Ishikawa (cell line): ENCODE results near the gene MCOLN2.

Source experiments
- CEBPB ChIP-seq: IDR thresholded peaks from 2 replicates; pipeline ENCODE4 v1.6.1; 2012
- CREB1 ChIP-seq: IDR thresholded peaks from 2 replicates; pipeline ENCODE4 v1.6.1; 2012; ENCODE audit warnings: low read depth
- EGR1 ChIP-seq: IDR thresholded peaks from 2 replicates; pipeline ENCODE4 v1.6.1; 2012
- EP300 ChIP-seq: IDR thresholded peaks from 2 replicates; pipeline ENCODE4 v1.6.1; 2012; ENCODE audit warnings: borderline replicate concordance
- FOXM1 ChIP-seq: IDR thresholded peaks from 2 replicates; pipeline ENCODE4 v1.6.1; 2012; ENCODE audit warnings: low read depth, borderline replicate concordance
- NFIC ChIP-seq: IDR thresholded peaks from 2 replicates; pipeline ENCODE4 v1.6.1; 2012
- RAD21 ChIP-seq: IDR thresholded peaks from 2 replicates; pipeline ENCODE4 v1.6.1; 2012; ENCODE audit warnings: low read depth
- TAF1 ChIP-seq: IDR thresholded peaks from 2 replicates; pipeline ENCODE4 v1.6.1; 2012; ENCODE audit warnings: low read depth, mild to moderate bottlenecking
- TCF12 ChIP-seq: IDR thresholded peaks from 2 replicates; pipeline ENCODE4 v1.6.1; 2012; ENCODE audit warnings: low read depth
- TEAD4 ChIP-seq: IDR thresholded peaks from 2 replicates; pipeline ENCODE4 v1.6.1; 2012
- YY1 ChIP-seq: IDR thresholded peaks from 2 replicates; pipeline ENCODE4 v1.6.1; 2012; ENCODE audit warnings: low read depth
- ZBTB7A ChIP-seq: IDR thresholded peaks from 2 replicates; pipeline ENCODE4 v1.6.1; 2012; ENCODE audit warnings: low read depth
- TF ChIP-seq, protein P1 (sequence below): IDR thresholded peaks from 2 replicates; pipeline ENCODE4 v1.6.1; 2012; ENCODE audit warnings: low read depth, mild to moderate bottlenecking
- TF ChIP-seq, protein P2 (sequence below): IDR thresholded peaks from 2 replicates; pipeline ENCODE4 v1.6.1; 2012
- TF ChIP-seq, protein P3 (sequence below): IDR thresholded peaks from 2 replicates; pipeline ENCODE4 v1.6.1; 2012

Gene MCOLN2

DNA sequence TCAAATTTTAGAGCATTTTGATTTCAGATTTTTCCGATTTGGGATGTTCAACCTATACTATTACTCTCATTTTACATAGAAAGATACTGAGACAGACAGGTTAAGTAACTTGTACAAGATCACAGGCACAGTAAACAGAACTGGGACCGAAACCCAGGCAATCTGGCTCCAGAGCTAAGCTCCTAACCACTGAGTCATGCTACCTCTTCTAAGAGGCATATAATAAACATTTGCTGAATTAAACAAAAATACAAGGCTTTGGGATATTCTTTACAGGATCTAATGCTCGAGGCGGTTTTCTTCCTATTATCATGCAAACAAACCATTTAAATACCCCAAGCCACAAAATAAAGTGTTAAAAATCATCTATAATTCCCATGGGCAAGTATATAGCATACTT lies 50.3 kb downstream of the MCOLN2 start:
- TF ChIP-seq CREB1 = no peak
- no peak for TF ChIP-seq CEBPB
- no peak for TF ChIP-seq TAF1
- no peak for TF ChIP-seq EGR1

DNA sequence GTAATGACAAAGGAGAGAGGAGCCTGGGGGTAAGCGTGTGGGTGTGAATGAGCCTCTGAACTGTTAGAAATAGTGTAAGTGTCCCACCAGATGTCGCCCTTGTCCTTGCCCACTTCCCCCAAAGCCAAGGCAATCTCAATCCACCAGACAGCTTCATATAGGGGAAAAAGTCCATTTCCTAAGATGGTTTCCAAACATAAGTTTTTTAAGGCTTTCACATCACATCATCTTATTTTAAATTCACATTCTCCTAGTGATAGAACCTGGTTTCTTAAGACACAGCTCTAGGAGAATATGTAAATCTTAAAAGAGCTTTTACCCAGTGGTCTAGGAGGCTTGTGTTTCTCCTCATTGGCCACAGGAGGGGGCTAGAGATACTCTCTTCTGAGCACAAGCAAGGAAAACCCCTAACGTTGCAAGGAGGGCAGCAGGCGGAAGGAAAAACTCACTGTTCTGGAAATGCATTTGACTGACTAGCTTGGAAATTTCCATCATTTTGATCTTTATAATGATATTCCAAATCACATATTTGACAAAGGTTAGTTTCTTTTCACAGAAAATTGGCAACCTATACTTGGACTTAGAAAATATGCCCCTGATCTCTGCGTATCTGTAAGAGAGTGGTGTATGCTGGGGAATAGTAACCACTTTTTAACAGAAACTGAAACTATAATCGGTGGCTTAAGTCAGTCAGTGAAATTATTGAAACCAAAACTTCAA lies 52.0 kb downstream of the MCOLN2 start:
- TF ChIP-seq ZBTB7A (no peak), EGR1 (no peak), EP300 (no peak), RAD21 (peak; percentile 75), NFIC (no peak)
- TF ChIP-seq, protein P1, sequence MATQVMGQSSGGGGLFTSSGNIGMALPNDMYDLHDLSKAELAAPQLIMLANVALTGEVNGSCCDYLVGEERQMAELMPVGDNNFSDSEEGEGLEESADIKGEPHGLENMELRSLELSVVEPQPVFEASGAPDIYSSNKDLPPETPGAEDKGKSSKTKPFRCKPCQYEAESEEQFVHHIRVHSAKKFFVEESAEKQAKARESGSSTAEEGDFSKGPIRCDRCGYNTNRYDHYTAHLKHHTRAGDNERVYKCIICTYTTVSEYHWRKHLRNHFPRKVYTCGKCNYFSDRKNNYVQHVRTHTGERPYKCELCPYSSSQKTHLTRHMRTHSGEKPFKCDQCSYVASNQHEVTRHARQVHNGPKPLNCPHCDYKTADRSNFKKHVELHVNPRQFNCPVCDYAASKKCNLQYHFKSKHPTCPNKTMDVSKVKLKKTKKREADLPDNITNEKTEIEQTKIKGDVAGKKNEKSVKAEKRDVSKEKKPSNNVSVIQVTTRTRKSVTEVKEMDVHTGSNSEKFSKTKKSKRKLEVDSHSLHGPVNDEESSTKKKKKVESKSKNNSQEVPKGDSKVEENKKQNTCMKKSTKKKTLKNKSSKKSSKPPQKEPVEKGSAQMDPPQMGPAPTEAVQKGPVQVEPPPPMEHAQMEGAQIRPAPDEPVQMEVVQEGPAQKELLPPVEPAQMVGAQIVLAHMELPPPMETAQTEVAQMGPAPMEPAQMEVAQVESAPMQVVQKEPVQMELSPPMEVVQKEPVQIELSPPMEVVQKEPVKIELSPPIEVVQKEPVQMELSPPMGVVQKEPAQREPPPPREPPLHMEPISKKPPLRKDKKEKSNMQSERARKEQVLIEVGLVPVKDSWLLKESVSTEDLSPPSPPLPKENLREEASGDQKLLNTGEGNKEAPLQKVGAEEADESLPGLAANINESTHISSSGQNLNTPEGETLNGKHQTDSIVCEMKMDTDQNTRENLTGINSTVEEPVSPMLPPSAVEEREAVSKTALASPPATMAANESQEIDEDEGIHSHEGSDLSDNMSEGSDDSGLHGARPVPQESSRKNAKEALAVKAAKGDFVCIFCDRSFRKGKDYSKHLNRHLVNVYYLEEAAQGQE = no peak
- TF ChIP-seq, protein P2, sequence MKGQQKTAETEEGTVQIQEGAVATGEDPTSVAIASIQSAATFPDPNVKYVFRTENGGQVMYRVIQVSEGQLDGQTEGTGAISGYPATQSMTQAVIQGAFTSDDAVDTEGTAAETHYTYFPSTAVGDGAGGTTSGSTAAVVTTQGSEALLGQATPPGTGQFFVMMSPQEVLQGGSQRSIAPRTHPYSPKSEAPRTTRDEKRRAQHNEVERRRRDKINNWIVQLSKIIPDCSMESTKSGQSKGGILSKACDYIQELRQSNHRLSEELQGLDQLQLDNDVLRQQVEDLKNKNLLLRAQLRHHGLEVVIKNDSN = no peak

DNA sequence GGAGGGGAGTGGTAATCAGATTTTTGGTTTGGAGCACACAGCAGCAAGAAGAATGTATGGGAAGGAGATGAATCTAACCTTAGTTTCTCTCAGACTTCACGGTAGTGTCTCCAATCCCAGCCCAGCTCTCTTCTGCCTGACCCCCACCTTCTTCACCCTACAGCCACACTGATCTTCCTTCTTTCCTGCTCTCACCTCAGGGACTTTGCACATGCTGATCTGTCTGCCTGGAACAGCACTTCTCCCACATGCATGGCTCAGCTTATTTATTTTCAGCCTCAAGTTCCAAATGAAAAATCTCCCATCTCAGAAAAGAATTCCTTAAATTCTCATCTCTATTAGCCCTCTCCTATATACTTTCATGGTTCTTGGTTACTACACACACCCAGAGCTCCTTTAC lies 55.1 kb downstream of the MCOLN2 start:
- TF ChIP-seq TEAD4 (no peak), EP300 (no peak), TCF12 (no peak), CREB1 (no peak), NFIC (no peak), ZBTB7A (no peak), RAD21 (no peak), FOXM1 (no peak), TAF1 (no peak), CEBPB (no peak), YY1 (no peak), EGR1 (no peak)
- TF ChIP-seq, protein P1 = no peak
- TF ChIP-seq, protein P2 = no peak
- TF ChIP-seq, protein P3, sequence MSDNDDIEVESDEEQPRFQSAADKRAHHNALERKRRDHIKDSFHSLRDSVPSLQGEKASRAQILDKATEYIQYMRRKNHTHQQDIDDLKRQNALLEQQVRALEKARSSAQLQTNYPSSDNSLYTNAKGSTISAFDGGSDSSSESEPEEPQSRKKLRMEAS = no peak

DNA sequence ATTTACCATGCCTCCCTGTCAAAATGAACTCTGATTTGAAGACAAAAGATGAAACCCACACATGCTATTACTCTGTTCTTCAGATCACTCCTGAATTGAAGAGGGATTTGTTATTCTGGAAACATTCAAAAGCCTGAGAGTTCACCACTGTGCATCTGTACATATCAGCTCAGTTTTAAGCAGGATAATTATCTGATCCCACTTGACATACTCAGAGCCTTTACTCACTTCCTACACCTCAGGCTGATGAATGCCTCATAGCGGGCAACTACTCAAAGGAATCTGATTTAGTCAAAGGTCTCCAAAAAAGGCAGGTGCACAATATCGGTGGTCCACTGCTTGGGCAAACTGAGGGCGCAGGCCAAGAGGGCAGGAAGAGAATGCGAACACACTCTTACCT lies 56.4 kb downstream of the MCOLN2 start:
- TF ChIP-seq ZBTB7A (no peak), EGR1 (no peak), CEBPB (no peak)
- TF ChIP-seq, protein P2 = no peak
- TF ChIP-seq, protein P3 = no peak
- TF ChIP-seq, protein P1 = no peak

DNA sequence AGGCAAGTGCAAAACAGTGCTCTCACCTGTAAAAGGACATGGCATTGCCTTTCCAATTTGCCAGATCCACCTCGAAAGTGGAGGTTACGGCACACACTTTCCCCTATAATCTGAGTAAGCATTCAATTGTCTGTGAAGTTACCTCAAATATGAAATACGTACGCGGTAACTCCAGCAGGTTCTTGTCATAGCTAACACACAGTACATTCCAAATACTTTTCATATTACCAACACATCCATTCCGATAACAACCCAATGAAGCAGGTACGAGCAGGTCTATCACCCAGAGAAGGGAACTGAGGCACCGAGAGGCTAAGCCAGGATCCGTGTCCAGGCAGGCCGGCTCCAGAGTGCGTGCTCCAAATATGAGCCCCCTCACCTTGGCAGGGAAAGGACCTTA lies 57.2 kb downstream of the MCOLN2 start:
- TF ChIP-seq CREB1 = no peak
- no peak for TF ChIP-seq TAF1
- TF ChIP-seq EP300 = no peak
- TF ChIP-seq, protein P1 = no peak
- no peak for TF ChIP-seq TEAD4
- TF ChIP-seq NFIC = no peak
- no peak for TF ChIP-seq TCF12
- TF ChIP-seq YY1 = no peak
- TF ChIP-seq FOXM1 = no peak
- TF ChIP-seq, protein P2 = no peak
- TF ChIP-seq, protein P3 = no peak
- TF ChIP-seq ZBTB7A = no peak
